Right atrium auricular region (tissue), 2 donors: ENCODE results near the gene RUVBL1. TPM values are rescaled to one million over a fixed set of nuclear protein-coding genes. Genes with fewer than 3 reads are reported as not detected.

ENCODE experiments used
- DNase-seq: peaks from one replicate; pipeline ENCODE4 v3.0.0-alpha.2; 2019; ENCODE audit warnings: low spot score
- H3K27ac ChIP-seq, 2 donors: fragments of 200-600 bp; sonication (generic); 1 replicate in 1 of 2; 2 replicates in 1 of 2; pipeline ENCODE4 v1.5.1; 2016 to 2019
- H3K27me3 ChIP-seq, 2 donors: fragments of 200-600 bp; sonication (generic); one replicate each; pipeline versions ENCODE4 v1.5.1 to v1.6.0; 2017 to 2019
- H3K36me3 ChIP-seq: fragments of 200-600 bp; sonication (generic); one replicate; pipeline ENCODE4 v1.5.1; 2016
- H3K4me1 ChIP-seq, 2 donors: fragments of 200-600 bp; sonication (generic); one replicate each; pipeline versions ENCODE4 v1.5.1 to v1.6.0; 2017 to 2019
- H3K4me3 ChIP-seq, 2 donors: fragments of 200-600 bp; sonication (generic); 1 replicate in 1 of 2; 2 replicates in 1 of 2; pipeline ENCODE4 v1.5.1; 2017 to 2019; ENCODE audit warnings: mild to moderate bottlenecking in 1 of 2, moderate library complexity in 1 of 2
- H3K9me3 ChIP-seq, 2 donors: fragments of 200-600 bp; sonication (generic); one replicate each; pipeline ENCODE4 v1.5.1; 2019
- total RNA-seq, 2 donors: library from RNA; depleted of rRNA; stranded (reverse); fragments of >200 nt; gene quantifications; one replicate each; pipeline ENCODE4 v1.1.0, GENCODE V29; 2016
- TF ChIP-seq, protein P1 (sequence below), 2 donors: fragments of 200-600 bp; sonication (generic); IDR thresholded peaks; one replicate each; pipeline ENCODE4 v1.5.1; 2019; ENCODE audit warnings: antibody characterized with exemption in 2 of 2

RUVBL1 gene
- total RNA-seq, 2 donors from 2014 or later = 20.9 to 31.0 TPM

DNA sequence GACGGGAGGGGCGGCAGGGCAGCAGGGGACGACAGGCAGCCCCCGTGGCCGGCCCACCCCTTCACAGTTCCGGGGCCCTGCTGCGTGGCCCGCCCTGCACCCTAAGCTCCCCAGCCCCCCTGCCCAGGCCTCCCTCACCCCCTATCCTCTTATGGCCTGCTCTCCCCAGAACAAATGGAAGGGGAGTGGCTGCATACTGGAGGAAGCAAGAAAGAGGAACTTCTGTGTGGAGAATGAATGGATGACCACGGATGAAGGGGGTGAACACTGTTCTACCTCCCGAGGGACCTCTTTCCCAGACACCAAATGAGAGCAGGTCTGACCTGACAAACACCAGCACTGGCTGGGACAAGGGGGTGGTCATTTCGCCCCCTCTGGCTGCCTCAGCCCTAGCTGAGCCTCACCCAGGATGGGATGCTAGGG is 46.4 kb downstream of the RUVBL1 start:
- Histone ChIP-seq H3K27me3 (no peaks in the 10 kb centered on the region), H3K4me1 (peaks cover 0 to 67% of the 10 kb centered on the region in 2 donors), H3K27ac (peak overlapping the region; percentile 78)

DNA sequence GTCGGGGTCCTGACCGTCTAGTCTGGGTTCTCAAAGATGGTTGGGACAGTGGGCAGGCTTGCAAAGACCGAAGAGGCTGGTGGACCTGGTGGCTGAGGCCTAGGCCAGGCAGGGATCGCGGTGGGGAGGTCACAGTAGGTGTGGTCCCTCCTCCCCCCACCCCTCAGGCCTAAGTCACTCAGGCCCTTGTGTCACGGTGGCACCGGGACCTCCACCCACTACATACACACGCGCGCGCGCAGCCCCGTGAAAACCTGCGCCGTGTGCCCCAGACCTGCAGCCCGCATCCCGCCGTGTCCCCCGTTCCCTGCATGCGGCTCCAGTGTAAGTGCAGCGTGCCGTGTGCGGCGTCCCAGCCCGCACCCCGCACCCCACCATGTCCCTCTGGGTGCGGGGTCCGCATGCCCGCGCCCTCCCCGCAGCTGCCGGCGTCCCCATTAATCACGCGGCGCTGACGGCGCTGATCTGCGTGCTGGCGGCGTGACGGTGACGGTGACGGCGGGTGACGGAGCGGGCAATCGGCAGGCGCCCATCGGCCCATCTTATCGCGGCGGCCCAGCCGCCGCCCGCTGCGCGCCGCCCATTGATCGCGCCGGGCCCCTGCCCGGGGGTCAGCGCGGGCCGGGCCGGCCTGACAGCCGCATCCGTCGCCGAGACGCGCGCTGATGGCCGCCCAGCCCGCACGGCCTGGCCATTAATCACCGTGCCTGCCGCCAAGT is 47.0 kb downstream of the RUVBL1 start:
- Histone ChIP-seq H3K27ac (peak overlapping the region; percentile 78), H3K9me3 (no peaks in the 10 kb centered on the region), H3K27me3 (no peaks in the 10 kb centered on the region), H3K4me1 (peaks cover 0 to 63% of the 10 kb centered on the region in 2 donors), H3K36me3 (peaks cover 21% of the 10 kb centered on the region), H3K4me3 (peak overlapping the region; percentile 32 to 53)
- no peak for DNase-seq
- TF ChIP-seq, protein P1, sequence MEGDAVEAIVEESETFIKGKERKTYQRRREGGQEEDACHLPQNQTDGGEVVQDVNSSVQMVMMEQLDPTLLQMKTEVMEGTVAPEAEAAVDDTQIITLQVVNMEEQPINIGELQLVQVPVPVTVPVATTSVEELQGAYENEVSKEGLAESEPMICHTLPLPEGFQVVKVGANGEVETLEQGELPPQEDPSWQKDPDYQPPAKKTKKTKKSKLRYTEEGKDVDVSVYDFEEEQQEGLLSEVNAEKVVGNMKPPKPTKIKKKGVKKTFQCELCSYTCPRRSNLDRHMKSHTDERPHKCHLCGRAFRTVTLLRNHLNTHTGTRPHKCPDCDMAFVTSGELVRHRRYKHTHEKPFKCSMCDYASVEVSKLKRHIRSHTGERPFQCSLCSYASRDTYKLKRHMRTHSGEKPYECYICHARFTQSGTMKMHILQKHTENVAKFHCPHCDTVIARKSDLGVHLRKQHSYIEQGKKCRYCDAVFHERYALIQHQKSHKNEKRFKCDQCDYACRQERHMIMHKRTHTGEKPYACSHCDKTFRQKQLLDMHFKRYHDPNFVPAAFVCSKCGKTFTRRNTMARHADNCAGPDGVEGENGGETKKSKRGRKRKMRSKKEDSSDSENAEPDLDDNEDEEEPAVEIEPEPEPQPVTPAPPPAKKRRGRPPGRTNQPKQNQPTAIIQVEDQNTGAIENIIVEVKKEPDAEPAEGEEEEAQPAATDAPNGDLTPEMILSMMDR (IDR thresholded peaks at IDR 0.05) = no peak

More for the DNA sequence above, 46.4 kb downstream of the RUVBL1 start:
- Histone ChIP-seq H3K9me3 (no peaks in the 10 kb centered on the region), H3K4me3 (peak overlapping the region; percentile 32 to 53), H3K36me3 (peaks cover 15% of the 10 kb centered on the region)
- TF ChIP-seq, protein P1 (IDR thresholded peaks at IDR 0.05) = no peak
- DNase-seq = no peak

DNA sequence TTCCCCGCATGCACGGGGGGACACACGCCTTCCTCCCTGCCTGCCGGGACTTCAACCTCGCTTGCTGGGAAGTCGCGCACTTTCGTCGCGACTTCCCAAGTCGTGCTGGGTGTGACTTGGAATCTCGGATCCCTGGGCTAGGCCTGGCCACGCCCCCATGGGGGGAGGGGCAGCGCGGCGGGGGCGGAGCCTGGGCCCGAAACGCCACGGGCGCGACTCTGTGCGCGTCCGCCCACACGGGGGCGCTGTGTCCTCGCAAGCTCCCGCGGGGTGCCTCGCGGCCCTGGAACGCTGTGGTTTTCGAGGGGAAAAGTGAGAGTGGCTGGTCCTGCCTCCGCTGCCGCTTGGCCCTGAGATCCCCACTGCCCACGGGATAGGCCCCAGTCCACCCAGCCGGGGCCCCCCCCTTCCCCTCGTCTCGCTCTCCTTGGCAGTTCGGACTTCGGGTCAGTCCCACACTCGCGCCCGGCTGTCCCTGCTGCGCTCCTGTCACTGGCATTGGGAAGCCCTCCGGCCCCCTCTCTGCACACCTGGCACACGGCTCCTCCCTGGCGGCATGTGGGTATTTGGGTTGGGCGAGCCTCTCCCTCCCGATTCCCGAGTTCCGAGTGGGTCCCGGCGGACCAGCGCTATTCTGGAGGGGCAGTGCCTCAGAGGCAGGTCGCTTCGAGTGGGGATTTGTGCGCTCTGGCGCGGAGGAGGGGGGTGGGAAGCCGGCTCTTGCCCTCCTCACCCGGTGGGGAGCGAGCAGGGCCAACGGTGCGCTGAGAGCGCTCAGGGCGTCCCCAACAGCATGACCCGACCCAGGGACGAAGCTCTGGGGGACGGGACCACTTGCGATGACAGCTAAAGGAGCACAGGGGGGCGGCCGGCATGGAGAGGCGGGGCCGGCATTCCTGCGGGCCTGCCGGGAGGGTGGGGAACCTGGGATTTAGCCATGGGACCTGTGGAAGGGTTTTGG is 47.8 kb downstream of the RUVBL1 start:
- H3K9me3 ChIP-seq = no peaks in the 10 kb centered on the region
- peak; percentile 86 for DNase-seq
- H3K27me3 ChIP-seq = no peaks in the 10 kb centered on the region
- peak overlapping the region; percentile 78 for H3K27ac ChIP-seq
- H3K4me1 ChIP-seq = peaks cover 0 to 55% of the 10 kb centered on the region in 2 donors
- H3K36me3 ChIP-seq = peaks cover 29% of the 10 kb centered on the region
- TF ChIP-seq, protein P1 (IDR thresholded peaks at IDR 0.05) = peak; percentile 91 to 98
- peak overlapping the region; percentile 32 to 53 for H3K4me3 ChIP-seq

DNA sequence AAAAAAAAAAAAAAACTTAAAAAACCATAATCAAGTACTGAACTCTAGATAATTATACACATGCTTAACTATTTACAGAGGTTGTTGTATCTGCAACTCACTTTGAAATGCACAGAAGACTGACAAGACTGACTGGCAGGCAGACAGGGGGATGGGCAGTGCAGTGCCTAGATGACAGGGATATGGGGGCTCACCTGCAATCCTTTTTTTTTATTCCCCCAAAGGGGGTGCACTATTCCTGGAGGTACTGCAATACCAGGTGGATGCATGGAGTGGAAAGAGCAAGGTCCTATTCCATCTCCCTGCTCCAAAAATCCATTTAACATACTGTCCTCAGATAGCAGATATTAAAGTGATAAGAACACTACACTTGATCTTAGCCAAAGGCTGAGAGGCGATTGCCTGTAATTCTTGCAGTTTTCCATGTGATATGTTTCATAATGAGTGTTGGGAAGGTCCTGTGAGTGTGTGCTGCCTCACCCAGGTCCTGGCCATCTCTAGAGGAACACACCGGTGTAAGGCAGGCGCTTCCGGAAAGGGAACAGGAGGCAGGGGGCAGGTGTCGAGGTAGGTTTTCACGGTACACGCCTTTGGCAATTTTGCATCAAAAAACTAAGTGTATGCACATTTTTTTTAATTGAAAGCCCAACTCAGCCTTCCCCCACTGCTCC is 48.6 kb downstream of the RUVBL1 start:
- H3K36me3 ChIP-seq = peaks cover 37% of the 10 kb centered on the region
- no peak for DNase-seq
- TF ChIP-seq, protein P1 (IDR thresholded peaks at IDR 0.05) = no peak
- peak overlapping the region; percentile 78 for H3K27ac ChIP-seq
- peaks cover 0 to 48% of the 10 kb centered on the region in 2 donors for H3K4me1 ChIP-seq
- H3K9me3 ChIP-seq = no peaks in the 10 kb centered on the region
- peak overlapping the region in 1 of 2 donors; percentile 53 for H3K4me3 ChIP-seq
- no peaks in the 10 kb centered on the region for H3K27me3 ChIP-seq

DNA sequence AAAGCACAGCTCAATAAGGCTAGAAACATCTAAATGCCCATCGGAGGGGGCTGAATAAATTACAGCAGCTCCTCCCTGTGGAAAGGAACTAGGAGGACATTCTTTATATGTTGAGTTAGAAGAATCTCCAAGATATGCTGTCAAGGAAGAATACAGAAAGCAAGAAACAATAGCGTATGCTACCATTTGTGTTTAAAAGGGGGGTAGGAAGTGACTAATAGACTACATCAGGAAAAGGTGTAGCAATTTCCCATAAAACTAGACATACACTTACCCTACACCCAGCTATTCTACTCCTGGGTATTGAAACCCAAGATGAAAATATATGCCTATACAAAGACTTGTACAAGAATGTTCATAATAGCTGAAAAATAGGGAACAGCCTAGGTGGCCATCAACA is 49.8 kb downstream of the RUVBL1 start:
- H3K36me3 ChIP-seq = peaks cover 49% of the 10 kb centered on the region
- no peaks in the 10 kb centered on the region for H3K27me3 ChIP-seq
- H3K4me3 ChIP-seq = no peak overlapping the region
- H3K9me3 ChIP-seq = no peaks in the 10 kb centered on the region
- peaks cover 0 to 36% of the 10 kb centered on the region in 2 donors for H3K4me1 ChIP-seq
- TF ChIP-seq, protein P1 (IDR thresholded peaks at IDR 0.05) = no peak
- peak overlapping the region in 1 of 2 donors; percentile 37 for H3K27ac ChIP-seq
- DNase-seq = no peak
